OCI-LY7 (cell line): ENCODE results near the gene TK2. TPM values are rescaled to one million over a fixed set of nuclear protein-coding genes. Genes with fewer than 3 reads are reported as not detected.

Source experiments
- BruUV-seq: library from RNA; stranded (reverse); fragments of 400-500 nt; replicated peaks from 2 replicates; lab custom pipeline; 2021; lab: Mats Ljungman, UMichigan
- CTCF ChIA-PET: fragments of 300-600 bp; sonication (Branson Sonifier 250); formaldehyde crosslinking; loops from one replicate; lab custom pipeline; 2022; ENCODE audit warnings: antibody characterized with exemption; ENCODE audit not compliant: unreplicated experiment; lab: Charles Lee
- POLR2A ChIA-PET: fragments of 300-600 bp; sonication (Branson Sonifier 250); formaldehyde crosslinking; loops from one replicate; lab custom pipeline; 2022; ENCODE audit warnings: antibody characterized with exemption; lab: Charles Lee
- DNase-seq: peaks from one replicate; pipeline ENCODE4 v3.0.0-alpha.2; 2015; ENCODE audit warnings: low spot score
- H2AFZ ChIP-seq: fragments of 200-600 bp; sonication (generic), shearing (Covaris generic); 2 replicates; pipeline ENCODE4 v1.6.1; 2014; ENCODE audit warnings: mild to moderate bottlenecking, antibody characterized with exemption, low read length, moderate library complexity
- H3K27ac ChIP-seq: fragments of 200-600 bp; sonication (generic); 2 replicates; pipeline ENCODE4 v1.5.1; 2014; ENCODE audit warnings: mixed run types, low read depth, mild to moderate bottlenecking, moderate library complexity, low read length, inconsistent platforms; ENCODE audit not compliant: poor library complexity, severe bottlenecking
- H3K36me3 ChIP-seq: fragments of 200-600 bp; sonication (generic); 2 replicates; pipeline ENCODE4 v1.6.1; 2014; ENCODE audit warnings: mild to moderate bottlenecking, antibody characterized with exemption, low read length, moderate library complexity, mixed read lengths; ENCODE audit not compliant: insufficient read depth
- H3K4me1 ChIP-seq: fragments of 200-600 bp; sonication (generic); 2 replicates; pipeline ENCODE4 v1.5.1; 2014; ENCODE audit warnings: mild to moderate bottlenecking, low read length; ENCODE audit not compliant: insufficient read depth, poor library complexity, severe bottlenecking
- H3K4me2 ChIP-seq: fragments of 200-600 bp; sonication (generic); 2 replicates; pipeline ENCODE4 v1.6.1; 2014; ENCODE audit warnings: mild to moderate bottlenecking, low read length
- H3K4me3 ChIP-seq: fragments of 200-600 bp; sonication (generic); 2 replicates; pipeline ENCODE4 v1.5.1; 2014; ENCODE audit warnings: mild to moderate bottlenecking, low read depth, low read length; ENCODE audit not compliant: poor library complexity, severe bottlenecking
- H3K79me2 ChIP-seq: fragments of 200-600 bp; sonication (generic); 2 replicates; pipeline ENCODE4 v1.6.1; 2016; ENCODE audit warnings: low read depth, mild to moderate bottlenecking, low read length, moderate library complexity, mixed read lengths; ENCODE audit not compliant: insufficient read depth
- H3K9me2 ChIP-seq: fragments of 200-600 bp; sonication (generic); 2 replicates; pipeline ENCODE4 v1.6.1; 2016; ENCODE audit warnings: mild to moderate bottlenecking, low read length, mixed read lengths; ENCODE audit not compliant: insufficient read depth
- H3K9me3 ChIP-seq: fragments of 200-600 bp; sonication (generic); 2 replicates; pipeline ENCODE4 v1.6.1; 2014; ENCODE audit warnings: mild to moderate bottlenecking, mixed run types, low read length, mixed read lengths
- H4K20me1 ChIP-seq: fragments of 200-600 bp; sonication (generic); 2 replicates; pipeline ENCODE4 v1.6.1; 2014; ENCODE audit warnings: mild to moderate bottlenecking, antibody characterized with exemption, low read length, moderate library complexity, mixed read lengths; ENCODE audit not compliant: insufficient read depth
- CTCF ChIP-seq: fragments of 200-600 bp; sonication (generic); conservative IDR thresholded peaks from 2 replicates; pipeline ENCODE4 v1.5.1; 2014; ENCODE audit warnings: mild to moderate bottlenecking, antibody characterized with exemption, low read length, moderate library complexity, mixed read lengths
- EZH2phosphoT487 ChIP-seq: fragments of 200-600 bp; sonication (generic); IDR thresholded peaks from 2 replicates; pipeline ENCODE4 v1.6.1; 2018; ENCODE audit warnings: low read depth, borderline replicate concordance, mild to moderate bottlenecking, mixed run types, antibody characterized with exemption, low read length, moderate library complexity, mixed read lengths
- intact Hi-C: fragments of 100-400 bp; cut with micrococcal nuclease; formaldehyde crosslinking; loops from one replicate; pipeline ENCODE4 v1.10.0; 2022; ENCODE audit not compliant: unreplicated experiment
- total RNA-seq, 2 experiments: library from RNA; depleted of rRNA in 1 of 2; stranded (reverse); fragments of >200 nt in 1 of 2; shearing (Covaris generic) in 1 of 2; gene quantifications; 2 replicates each; pipeline ENCODE4 v1.2.3, GENCODE V29; 2014 to 2022

TK2 gene
- total RNA-seq, 2 experiments from 2014 or later = 0.06 to 1.9 TPM

GRCh38 chr16:66510711-66511601 is 39.0 kb downstream of the TK2 start:
- intact Hi-C loops = no loop called here
- CTCF ChIA-PET = no interaction called here
- Histone ChIP-seq H2AFZ (no peak overlapping the region), H3K9me2 (no peaks in the 10 kb centered on the region), H3K36me3 (no peaks in the 10 kb centered on the region), H3K4me3 (no peak overlapping the region), H3K79me2 (no peaks in the 10 kb centered on the region), H4K20me1 (no peaks in the 10 kb centered on the region), H3K9me3 (no peaks in the 10 kb centered on the region), H3K27ac (no peak overlapping the region), H3K4me2 (no peak overlapping the region), H3K4me1 (peaks cover 2% of the 10 kb centered on the region)
- POLR2A ChIA-PET = interaction anchor here (0.6 to 1.3 kb wide), 5 partner anchors 9 to 64 kb away, joined by 3 read pairs; no protein-coding TSS in a partner anchor
- TF ChIP-seq CTCF (no peak), EZH2phosphoT487 (no peak)
- no peak for DNase-seq
- no TSS peak for BruUV-seq

- no peak overlapping the region for H3K27ac ChIP-seq
- no peaks in the 10 kb centered on the region for H3K79me2 ChIP-seq
- H3K9me3 ChIP-seq = no peaks in the 10 kb centered on the region
- H4K20me1 ChIP-seq = no peaks in the 10 kb centered on the region
- DNase-seq = no peak
- no peak overlapping the region for H2AFZ ChIP-seq
- BruUV-seq = no TSS peak
- POLR2A ChIA-PET = interaction anchor here (0.6 to 0.9 kb wide), 3 partner anchors 12 to 63 kb away, joined by 3 read pairs; no protein-coding TSS in a partner anchor
- H3K36me3 ChIP-seq = no peaks in the 10 kb centered on the region
- no peaks in the 10 kb centered on the region for H3K4me1 ChIP-seq
- TF ChIP-seq EZH2phosphoT487 (no peak), CTCF (no peak)
- H3K4me2 ChIP-seq = no peak overlapping the region
- CTCF ChIA-PET = no interaction called here
- intact Hi-C loops = no loop called here
- no peaks in the 10 kb centered on the region for H3K9me2 ChIP-seq
- H3K4me3 ChIP-seq = no peak overlapping the region
Observed at GRCh38 chr16:66510298-66510697, 39.6 kb downstream of the TK2 start.

- no peak for DNase-seq
- Histone ChIP-seq H3K4me1 (no peaks in the 10 kb centered on the region), H3K36me3 (no peaks in the 10 kb centered on the region), H3K27ac (no peak overlapping the region), H4K20me1 (no peaks in the 10 kb centered on the region), H3K9me2 (no peaks in the 10 kb centered on the region), H3K4me2 (no peak overlapping the region), H3K79me2 (no peaks in the 10 kb centered on the region), H3K4me3 (no peak overlapping the region), H3K9me3 (no peaks in the 10 kb centered on the region), H2AFZ (no peak overlapping the region)
- POLR2A ChIA-PET = no interaction called here
- TF ChIP-seq EZH2phosphoT487 (no peak), CTCF (no peak)
- CTCF ChIA-PET = no interaction called here
- no TSS peak for BruUV-seq
- intact Hi-C loops = no loop called here
Observed at GRCh38 chr16:66509576-66509975, 40.3 kb downstream of the TK2 start.
